ENCODE measurements around the gene MORN3.
A peak's percentile ranks its signal among the peaks of the same experiment; 100 is the strongest.
"Not testable (repeated sequence)": the region's sequence is repeated elsewhere in the genome, so short reads cannot be mapped to it uniquely, and the experiment has no call there.

Gene MORN3, protein sequence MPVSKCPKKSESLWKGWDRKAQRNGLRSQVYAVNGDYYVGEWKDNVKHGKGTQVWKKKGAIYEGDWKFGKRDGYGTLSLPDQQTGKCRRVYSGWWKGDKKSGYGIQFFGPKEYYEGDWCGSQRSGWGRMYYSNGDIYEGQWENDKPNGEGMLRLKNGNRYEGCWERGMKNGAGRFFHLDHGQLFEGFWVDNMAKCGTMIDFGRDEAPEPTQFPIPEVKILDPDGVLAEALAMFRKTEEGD

GRCh38 chr12:121669521-121669900 is at the start of gene MORN3:
Gene MORN3, minus strand, starts transcription at chr12:121669654. Its CDS starts 171 bp downstream, at chr12:121669483.
- DNase-seq: no peak

DNA sequence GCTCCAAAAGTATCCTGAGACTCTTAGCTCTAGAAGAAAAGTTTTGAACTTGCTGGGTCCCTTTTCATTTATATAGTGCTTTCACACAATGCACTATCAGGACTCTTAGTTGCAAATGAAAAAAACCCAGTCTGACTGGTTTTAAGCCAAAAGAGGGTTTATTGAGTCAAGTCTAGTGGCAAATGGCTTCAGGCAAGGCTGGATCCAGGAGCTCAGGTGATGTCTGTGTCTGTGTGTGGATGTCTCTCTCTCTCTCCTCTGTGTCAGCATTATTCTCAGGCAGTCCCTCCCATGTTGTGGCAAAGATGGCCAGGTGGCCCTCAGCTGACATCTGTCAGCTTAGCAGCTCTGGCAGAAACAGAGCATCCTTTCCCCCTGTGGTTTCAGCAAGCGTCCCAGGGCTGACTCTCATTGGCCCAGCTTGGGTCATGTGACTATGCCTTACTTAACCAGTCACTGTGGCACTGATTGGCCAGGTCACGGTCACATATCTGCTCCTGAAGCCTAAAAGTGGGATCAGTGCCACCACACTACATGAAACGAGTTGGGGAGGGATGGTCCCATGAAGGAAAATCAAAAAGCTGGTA is 49.3 kb upstream of the MORN3 start:
- no peak for DNase-seq

GRCh38 chr12:121717041-121717699 is 47.7 kb upstream of the MORN3 start:
- DNase-seq: no peak

DNA sequence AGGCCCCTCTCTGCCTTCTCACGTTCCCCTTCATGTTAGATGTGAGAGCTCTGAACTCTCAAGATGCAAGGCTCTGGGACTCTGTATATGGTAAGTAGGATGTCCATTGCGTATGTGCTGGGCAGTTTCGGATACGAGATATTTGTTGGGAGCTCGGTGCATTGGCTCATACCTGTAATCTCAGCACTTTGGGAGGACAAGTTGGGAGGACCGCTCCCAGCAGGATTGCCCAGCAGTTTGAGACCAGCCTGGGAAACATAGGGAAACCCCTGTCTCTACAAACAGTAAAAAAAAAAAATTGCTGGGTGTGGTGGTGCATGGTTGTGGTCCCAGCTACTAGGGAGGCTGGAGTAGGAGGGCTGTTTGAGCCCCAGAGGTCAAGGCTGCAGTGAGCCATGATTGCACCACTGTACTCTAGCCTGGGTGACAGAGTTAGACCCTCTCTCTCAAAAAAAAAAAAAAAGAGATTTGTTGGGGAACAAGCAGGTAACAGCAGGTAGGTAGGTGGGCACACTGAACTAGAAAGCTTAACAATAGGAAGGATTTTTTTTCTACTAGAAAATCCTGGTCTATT is 46.5 kb upstream of the MORN3 start:
- DNase-seq: no peak

GRCh38 chr12:121715055-121715454 is 45.6 kb upstream of the MORN3 start:
- DNase-seq: not testable (repeated sequence)

DNA sequence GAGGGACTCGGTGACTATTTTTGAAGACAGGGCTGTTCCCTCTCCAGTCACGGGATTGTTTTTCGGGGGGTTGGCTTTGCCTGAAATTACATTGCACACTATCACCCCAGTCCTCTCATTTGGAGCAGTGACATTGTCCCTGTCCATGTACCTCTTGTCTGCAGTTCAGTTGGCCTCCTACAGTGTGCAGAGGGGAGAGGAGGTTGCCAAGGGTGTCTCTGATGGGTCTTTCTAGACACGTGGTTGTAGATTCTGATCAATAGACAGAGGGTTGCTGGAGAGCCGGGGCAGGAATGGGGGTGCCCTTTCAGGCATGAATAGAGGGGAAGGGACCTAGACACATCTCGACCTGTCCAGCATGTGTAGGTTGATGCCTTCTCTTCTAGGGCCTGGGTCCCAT is 44.3 kb upstream of the MORN3 start:
- DNase-seq: no peak

GRCh38 chr12:121713257-121713777 is 43.9 kb upstream of the MORN3 start:
- DNase-seq: no peak

DNA sequence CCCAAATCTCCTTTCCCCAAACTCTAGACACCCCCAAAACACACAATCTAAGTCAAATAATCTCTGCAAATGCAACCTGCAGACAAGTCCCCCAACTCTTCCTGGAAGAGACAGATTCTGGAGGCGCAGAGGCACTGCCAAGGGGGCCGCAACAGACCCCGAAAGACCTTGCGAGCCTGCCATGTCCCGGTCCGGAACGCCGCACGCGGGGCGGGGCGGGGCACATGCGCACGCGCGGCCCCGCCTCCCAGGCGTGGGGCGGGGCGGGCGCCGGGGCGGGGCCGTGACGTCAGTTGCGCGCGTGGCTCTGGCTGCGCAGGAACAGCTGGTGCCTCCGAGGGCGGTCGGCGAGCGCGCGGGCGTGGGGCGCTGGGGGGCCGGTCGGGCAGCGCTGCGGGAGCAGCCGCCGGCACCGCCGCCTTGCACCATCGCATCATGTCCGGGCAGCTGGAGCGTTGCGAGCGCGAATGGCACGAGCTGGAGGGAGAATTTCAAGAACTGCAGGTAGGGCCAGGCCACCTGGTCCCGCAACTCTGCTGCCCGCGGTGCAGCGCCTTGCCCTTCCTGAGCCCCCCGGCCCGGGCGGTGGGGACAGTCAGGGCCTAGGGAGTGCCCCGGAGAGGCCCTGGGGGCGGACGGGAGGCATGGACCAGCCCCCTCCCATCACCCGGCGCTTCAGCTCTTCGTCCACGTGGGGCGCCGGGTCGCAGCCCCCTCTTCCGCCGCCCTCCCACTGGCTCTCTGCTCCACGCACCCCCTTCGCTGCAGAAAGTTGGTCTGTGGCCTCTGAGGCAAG is 43.2 kb upstream of the MORN3 start, which contains the start of gene TMEM120B:
Gene TMEM120B, plus strand, starts transcription at position 292 of the 796 bp plus-strand sequence. Its CDS starts 144 bp downstream, at position 436.
- peak; percentile 28 for DNase-seq

- no peak for DNase-seq
Observed at GRCh38 chr12:121712190-121712460, 42.7 kb upstream of the MORN3 start.

GRCh38 chr12:121711361-121712189 is 42.1 kb upstream of the MORN3 start:
- peak; percentile 37 for DNase-seq

DNA sequence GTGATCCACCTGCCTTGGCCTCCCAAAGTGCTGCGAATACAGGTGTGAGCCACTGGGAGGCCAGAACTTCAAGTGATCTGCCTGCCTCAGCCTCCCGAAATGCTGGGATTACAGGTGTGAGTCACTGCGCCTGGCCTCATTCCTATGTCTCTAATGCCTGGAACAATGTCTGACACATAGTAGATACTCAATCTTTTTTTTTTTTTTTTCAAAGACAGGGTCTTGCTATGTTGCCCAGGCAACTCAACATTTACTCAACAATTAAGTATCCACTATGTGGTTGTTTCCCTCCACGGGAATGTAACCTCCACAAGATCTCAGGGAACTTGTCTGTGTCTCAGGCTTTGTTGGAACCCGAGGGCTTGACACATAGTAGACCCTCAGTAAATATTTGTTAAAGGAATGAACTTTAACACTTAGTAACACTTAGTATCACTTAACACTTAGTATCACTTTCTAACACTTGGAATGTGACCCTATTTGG is 40.1 kb upstream of the MORN3 start:
- DNase-seq: no peak

DNA sequence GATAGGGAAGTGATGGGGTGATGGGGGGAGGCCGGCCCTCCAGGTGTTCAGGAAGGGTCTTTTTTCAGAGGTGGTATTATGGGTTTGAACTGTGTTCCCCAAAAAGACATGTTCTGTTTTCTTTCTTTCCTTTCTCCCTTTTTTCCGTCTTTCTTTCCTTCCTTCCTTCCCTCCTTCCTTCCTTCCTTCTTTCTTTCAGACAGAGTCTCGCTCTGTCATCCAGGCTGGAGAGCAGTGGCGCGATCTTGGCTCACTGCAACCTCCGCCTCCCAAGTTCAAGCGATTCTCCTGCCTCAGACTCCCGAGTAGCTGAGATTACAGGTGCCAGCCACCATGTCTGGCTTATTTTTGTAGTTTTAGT is 39.6 kb upstream of the MORN3 start:
- DNase-seq: not testable (repeated sequence)

- no peak for DNase-seq
Observed at GRCh38 chr12:121708313-121709063, 39.0 kb upstream of the MORN3 start.

DNA sequence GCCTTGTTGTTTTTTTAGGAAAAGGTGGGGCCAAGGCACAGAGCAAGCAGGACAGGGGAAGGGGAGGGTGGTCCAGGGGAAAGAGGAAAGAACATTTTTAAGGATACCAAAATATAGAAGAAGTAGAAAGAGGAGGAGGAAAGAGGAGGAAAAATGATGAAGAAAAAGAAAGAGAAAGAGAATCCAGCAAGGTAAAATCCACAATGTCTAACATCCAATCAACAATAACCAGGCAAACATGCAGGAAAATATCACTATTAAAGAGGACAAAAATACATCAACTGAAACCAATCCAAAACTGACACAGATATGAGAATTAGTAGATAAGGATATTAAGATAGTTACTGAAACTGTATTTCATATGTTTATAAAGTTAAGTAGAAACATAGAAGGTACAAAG is 36.1 kb upstream of the MORN3 start:
- DNase-seq: no peak

- no peak for DNase-seq
Observed at GRCh38 chr12:121702944-121703343, 33.5 kb upstream of the MORN3 start.

GRCh38 chr12:121701667-121702277 is 32.3 kb upstream of the MORN3 start:
- no peak for DNase-seq

DNA sequence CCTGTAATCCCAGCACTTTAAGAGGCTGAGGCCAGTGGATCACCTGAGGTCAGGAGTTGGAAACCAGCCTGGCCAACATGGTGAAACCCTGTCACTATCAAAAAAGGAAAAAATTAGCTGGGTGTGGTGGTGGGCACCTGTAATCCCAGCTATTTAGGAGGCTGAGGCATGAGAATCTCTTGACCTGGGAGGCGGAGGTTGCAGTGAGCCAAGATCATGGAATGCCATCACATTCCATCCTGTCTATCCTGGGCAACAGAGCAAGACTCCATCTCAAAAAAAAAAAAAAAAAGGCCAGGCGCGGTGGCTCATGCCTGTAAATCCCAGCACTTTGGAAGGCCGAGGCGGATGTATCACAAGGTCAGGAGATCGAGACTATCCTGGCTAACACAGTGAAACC is 28.4 kb upstream of the MORN3 start:
- DNase-seq: not testable (repeated sequence)

DNA sequence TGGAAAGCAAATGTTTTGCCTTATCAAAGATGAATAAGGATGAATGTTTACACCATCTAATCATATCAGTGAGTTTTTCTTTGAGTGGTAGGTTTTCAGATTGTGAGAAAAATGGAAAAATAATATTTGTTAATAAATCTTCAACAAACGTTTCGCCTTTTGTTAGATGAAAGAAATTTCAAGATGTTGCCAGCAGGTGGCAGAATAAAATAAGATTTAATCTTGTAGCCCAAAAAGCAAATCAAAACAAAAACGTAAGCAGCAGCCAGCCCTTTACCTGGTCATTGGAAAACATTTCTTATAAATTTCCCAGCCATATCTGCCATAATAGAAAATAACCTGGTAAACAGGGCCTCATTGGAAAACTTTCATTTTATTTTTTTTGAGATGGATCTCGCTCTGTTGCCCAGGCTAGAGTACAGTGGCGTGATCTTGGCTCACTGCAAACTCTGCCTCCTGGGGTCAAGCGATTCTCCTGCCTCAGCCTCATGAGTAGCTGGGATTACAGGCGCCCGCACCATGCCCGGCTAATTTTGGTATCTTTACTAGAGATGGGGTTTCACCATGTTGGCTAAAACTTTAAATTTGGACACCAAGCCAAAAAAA is 27.7 kb upstream of the MORN3 start:
- peak; percentile 29 for DNase-seq

GRCh38 chr12:121693155-121693687 is 23.8 kb upstream of the MORN3 start:
- no peak for DNase-seq

GRCh38 chr12:121692744-121693143 is 23.3 kb upstream of the MORN3 start:
- not testable (repeated sequence) for DNase-seq

Data from SHP77 treated with DMSO at 0.1 percent for 48 hours (cell line).